Astrocyte (in vitro differentiated cells and primary cell): Measurements from ENCODE around the gene ZNF718.

ENCODE experiments used
- CTCF ChIP-seq: IDR thresholded peaks from 2 replicates; pipeline ENCODE4 v1.5.1; 2011; ENCODE audit warnings: low read depth, mild to moderate bottlenecking, inconsistent platforms, low read length, moderate library complexity; ENCODE audit not compliant: insufficient read depth
- EZH2 ChIP-seq: IDR thresholded peaks from 2 replicates; pipeline ENCODE4 v1.6.1; 2012; ENCODE audit warnings: mild to moderate bottlenecking, low read length, inconsistent platforms; ENCODE audit not compliant: insufficient read depth

- no peak for TF ChIP-seq CTCF
- TF ChIP-seq EZH2 = no peak
Observed at GRCh38 chr4:173666-174314, 49.5 kb downstream of the ZNF718 start.
